Measurements from ENCODE around the gene ZHX3.

Gene ZHX3, protein sequence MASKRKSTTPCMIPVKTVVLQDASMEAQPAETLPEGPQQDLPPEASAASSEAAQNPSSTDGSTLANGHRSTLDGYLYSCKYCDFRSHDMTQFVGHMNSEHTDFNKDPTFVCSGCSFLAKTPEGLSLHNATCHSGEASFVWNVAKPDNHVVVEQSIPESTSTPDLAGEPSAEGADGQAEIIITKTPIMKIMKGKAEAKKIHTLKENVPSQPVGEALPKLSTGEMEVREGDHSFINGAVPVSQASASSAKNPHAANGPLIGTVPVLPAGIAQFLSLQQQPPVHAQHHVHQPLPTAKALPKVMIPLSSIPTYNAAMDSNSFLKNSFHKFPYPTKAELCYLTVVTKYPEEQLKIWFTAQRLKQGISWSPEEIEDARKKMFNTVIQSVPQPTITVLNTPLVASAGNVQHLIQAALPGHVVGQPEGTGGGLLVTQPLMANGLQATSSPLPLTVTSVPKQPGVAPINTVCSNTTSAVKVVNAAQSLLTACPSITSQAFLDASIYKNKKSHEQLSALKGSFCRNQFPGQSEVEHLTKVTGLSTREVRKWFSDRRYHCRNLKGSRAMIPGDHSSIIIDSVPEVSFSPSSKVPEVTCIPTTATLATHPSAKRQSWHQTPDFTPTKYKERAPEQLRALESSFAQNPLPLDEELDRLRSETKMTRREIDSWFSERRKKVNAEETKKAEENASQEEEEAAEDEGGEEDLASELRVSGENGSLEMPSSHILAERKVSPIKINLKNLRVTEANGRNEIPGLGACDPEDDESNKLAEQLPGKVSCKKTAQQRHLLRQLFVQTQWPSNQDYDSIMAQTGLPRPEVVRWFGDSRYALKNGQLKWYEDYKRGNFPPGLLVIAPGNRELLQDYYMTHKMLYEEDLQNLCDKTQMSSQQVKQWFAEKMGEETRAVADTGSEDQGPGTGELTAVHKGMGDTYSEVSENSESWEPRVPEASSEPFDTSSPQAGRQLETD

DNA sequence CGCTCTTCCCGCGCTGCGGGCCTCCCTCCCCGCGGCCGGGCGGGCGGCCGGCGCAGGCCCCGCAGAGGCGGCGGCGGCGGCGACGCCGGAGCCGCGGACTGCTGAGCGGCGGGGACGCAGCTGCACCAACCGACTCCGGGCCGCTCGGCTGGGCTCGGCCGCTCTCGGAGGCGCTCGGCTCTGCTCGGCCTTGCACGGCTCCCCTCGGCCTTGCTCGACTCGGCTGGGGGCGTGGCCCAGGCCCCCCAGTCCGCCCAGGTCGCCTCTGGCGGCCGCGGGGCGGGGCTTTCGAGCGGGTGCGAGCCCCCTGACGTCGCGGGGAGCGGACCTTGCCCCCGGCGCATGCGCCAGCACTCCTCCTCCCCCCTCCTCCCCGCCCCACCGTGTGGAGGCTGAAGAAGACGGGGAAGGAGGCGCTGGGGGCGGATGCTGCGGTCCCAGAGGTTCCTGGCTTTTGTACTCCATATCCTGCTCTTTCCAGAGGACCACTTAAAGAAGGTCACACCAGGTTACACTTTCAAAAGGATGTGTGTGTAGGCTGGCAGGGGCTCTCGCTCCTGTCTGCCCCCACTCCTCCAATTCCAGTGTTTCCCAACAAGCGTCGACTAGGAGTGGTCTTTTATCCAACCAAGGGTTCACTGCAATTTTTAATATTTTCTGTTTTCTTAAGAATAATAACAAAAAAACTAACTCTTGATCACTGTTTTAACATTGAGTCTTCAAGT is at the start of gene ZHX3:
Gene ZHX3 (minus strand): TSS at position 186 of the 725 bp plus-strand sequence. CDS start 112,815 bp downstream, outside the sequence.
- H3K27ac ChIP-seq, result peak within 1 kb of the TSS; percentile 95 to 97
- peak; percentile 97 for DNase-seq (ENCODE audit: low spot score)
- no peak for TF ChIP-seq CTCF (IDR thresholded peaks at IDR 0.05)
- peak within 1 kb of the TSS; percentile 87 for H3K4me3 ChIP-seq

DNA sequence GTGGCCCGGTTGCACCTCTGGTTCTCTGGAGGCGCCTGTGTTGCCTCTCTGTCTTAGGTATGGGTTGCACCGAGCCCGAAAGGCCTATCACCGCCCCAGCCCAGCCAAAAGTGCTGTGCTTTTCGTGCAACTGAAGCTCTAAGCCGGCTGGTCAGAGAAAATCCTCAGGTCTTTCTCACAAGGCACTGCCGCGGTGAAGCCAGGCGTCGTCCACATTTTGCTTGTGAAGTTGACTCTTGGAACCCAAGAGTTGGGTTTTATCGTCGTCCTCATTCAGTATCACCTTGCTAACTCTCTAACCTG is 49.8 kb upstream of the ZHX3 start:
- no peak for DNase-seq (ENCODE audit: low spot score)
- H3K4me3 ChIP-seq, result no peak overlapping the region
- no peak overlapping the region for H3K27ac ChIP-seq
- no peak for TF ChIP-seq CTCF (IDR thresholded peaks at IDR 0.05)

DNA sequence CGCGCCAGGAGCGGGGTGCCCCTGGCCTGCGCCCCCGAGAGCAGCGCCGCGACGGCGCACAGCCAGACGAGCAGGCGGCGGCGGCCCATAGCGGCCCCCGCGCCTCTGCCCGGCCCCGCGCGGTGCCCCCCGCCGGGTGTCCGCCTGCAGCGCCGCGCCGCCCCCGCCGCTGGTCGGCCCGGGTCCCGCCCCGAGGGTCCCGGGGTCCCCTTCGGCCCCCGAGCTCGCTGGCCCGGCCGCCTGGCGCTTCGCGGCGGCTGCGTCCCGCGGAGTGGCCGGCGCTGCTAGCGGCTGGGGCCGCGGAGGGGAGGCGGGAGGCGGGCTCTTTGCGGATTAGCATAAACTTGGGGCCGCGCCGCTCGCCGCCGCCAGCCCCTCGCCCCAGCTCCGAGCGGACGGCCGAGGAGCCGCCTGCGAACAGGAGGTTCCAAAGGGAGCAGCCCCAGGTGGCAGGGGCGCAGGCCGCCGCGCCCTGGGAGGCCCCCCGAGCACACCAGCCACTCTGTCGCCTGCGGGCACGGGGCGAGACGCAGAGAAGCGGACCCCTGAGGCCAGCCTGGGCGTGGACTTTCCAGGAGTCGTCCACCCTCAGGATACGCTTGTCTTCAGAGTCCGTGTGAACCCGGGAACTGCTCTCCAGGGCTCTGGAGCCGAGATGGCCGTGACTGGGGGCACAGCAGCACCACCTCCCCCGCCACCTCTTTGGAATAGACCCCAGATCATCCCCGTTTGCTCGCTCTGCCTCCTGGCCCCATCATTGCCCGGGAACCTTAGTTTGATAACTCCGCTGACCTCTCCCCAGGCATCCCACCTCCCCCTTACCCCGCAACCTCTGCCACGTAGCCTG is 49.2 kb upstream of the ZHX3 start, which contains the start of gene EMILIN3:
Gene EMILIN3 (minus strand): TSS at position 273 of the 847 bp plus-strand sequence. CDS start 184 bp downstream, at position 89.
- peak within 1 kb of the TSS; percentile 66 for H3K4me3 ChIP-seq
- TF ChIP-seq CTCF (IDR thresholded peaks at IDR 0.05), result no peak
- no peak for DNase-seq (ENCODE audit: low spot score)

GRCh38 chr20:41365777-41366545 is 48.4 kb upstream of the ZHX3 start:
- DNase-seq (ENCODE audit: low spot score), result no peak
- H3K27ac ChIP-seq, result no peak overlapping the region
- TF ChIP-seq CTCF (IDR thresholded peaks at IDR 0.05), result no peak
- peak overlapping the region; percentile 66 for H3K4me3 ChIP-seq

More for the DNA sequence above, 49.2 kb upstream of the ZHX3 start, which contains the start of gene EMILIN3:
- H3K27ac ChIP-seq, result no peak within 1 kb of the TSS

DNA sequence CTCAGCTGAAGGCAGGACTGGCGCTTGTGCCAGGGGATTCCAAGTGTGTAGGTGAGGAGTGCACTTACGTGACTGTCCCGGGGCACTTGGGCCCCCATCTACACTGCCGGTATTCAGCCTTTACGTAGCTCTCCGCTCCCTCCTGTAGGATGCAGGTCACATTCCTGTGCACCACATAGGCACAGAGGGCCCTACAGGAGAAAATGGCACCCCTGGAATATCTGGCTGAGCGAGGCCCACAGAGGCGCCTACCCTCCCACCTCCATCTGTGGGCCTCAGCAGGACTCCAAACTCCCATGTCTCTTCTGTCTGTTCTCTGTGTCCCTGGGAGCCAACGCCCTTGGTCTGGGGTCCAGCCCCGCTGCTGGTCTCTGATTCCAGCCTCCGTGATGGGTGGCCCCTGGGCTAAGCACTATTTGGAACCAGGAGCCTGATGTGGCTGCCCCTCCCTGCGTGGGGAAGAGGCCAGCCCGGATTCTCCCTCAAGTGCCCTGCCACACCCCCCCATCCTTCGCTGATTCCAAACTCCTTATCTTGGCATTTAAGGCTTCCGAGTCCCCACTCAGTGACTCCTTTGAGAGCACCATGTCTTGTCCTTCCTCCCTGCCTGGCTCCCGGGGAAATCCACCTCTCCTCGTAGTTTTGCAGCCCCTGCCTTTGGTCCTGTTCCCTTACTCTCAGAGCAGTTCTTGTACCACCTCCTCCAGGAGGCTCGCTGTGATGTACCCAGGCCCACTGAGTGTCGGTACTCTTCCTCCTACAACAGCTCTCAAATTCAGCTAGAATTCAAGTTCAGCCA is 47.6 kb upstream of the ZHX3 start:
- no peak for DNase-seq (ENCODE audit: low spot score)
- Histone ChIP-seq H3K4me3 (peak overlapping the region; percentile 66), H3K27ac (no peak overlapping the region)
- TF ChIP-seq CTCF (IDR thresholded peaks at IDR 0.05), result no peak

All from coronary artery (tissue), 2 donors.